GM19395 (cell line): ENCODE data around the gene ADAMTSL4.

Source experiments
- ATAC-seq: cut with Tn5 transposase; IDR thresholded peaks from one replicate; pipeline ENCODE4 v1.9.1; 2021; ENCODE audit warnings: mild to moderate bottlenecking, moderate library complexity; ENCODE audit not compliant: unreplicated experiment

ADAMTSL4 gene

DNA sequence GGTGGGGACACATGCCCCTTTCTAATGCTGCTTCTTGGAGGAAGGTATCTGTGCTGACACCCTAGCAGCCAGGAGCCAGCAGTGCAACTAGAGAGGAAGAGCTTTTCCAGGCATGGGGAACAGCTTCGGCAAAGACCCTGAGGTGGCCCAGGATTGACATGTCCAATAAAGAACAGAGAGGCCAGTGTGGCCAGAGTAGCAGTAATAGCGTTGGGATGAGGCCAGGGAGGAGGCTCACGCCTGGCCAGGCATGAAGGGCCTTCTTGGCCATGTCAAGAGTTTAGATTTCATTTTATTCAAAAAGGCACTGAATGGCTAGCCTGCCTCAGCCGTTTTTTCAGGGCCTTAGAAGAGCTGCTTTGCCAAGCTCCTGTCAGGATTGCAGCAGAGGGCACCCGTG, 16.3 kb upstream of the ADAMTSL4 start:
- ATAC-seq = no peak

GRCh38 chr1:150534002-150534401, 15.2 kb upstream of the ADAMTSL4 start:
- ATAC-seq = no peak

DNA sequence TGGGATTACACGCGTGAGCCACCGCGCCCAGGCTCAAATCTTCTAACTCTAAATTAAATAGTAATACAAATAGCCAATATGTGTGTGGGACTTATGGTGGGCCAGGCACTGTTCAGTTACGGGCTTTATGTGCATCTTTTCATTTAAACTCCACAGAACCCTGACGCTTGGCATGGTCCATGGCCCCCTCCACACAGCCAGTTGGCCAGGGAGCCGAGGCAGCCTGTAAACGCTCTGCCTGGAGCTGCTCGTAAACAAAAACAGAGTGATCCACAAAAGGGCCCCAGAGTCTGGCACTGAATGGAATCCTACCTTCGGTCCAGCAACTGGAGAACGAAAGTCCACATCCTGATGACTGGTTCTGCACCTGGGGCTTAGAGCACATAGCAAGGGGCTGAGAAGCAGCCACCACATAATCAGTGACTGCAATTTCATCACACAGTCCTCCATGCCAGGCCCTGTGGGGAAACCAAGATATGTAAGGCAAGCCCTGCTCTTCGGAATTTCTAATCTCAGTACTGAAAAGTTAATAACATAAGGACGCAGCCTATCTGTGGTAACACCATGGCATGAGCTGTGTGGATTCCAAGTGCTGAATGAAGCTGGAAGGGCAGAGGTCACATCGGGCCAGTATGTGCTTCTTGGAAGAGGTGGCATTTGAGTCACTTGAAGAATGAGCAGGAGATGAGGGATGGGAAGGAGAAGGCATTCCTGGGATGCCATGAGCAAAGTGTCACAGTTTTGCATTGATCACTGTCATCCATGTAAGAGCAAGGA, 13.5 kb upstream of the ADAMTSL4 start:
- ATAC-seq = no peak

- ATAC-seq = no peak
These were observed 12.1 kb upstream of the ADAMTSL4 start for GRCh38 chr1:150536836-150537731.

- no peak for ATAC-seq
These were observed 11.2 kb upstream of the ADAMTSL4 start for GRCh38 chr1:150537732-150538684.

DNA sequence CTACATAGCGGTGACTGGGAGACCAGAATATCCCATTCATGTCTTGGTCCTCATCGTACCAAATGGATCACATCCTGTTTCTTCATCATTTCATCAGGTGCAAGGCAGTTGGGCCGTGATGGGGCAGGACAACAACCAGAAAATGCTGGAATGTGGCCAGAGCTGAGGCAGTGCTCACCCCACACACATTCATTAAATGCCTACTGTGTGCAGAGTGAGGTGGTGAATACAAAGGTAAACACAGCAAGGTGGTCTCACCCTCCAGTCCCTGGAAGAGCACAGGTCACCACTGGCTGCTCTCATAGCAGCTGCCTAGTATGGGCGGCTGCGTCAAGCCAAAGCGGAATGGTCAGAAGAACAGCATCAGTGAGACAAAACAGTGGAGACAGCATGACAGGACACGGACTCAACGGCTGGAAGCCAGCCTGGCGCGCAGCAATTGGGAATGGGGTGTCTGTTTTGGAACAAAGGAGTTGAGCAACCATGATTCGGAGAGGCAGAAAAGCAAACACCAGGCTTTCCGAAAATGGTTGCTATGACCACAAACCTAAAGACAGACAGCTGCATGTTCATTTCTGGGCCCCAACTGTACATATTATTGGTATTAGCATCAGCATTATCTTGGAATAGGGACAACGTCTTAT, 5.6 kb upstream of the ADAMTSL4 start:
- no peak for ATAC-seq

GRCh38 chr1:150544204-150544603, 5.0 kb upstream of the ADAMTSL4 start:
- no peak for ATAC-seq

DNA sequence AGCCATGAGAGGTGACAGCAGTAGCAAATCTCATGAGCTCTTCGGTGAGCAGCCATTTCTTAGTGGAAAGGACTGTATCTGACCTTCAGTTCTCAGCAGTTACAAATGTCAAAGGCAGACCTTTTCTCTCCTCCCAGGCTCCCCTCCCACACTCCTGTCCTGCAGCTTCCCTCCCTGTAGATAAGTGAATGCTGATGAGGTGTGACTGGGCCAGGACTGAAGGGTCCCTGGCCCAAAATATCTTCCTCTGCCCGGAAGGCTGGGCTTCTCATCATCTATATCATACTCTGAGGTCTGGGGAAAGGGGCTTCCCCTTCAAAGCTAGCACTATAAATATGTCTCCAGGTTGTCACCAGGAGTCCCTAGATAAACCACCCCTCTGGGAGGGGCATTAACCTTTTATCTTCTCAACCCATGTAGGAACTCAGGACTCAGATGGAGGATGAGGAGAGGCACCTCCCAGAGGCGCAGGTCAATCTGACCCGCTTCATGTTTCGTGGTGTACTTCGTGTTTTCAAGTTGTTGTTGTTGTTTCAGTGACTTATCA, 3.6 kb upstream of the ADAMTSL4 start:
- ATAC-seq = no peak

DNA sequence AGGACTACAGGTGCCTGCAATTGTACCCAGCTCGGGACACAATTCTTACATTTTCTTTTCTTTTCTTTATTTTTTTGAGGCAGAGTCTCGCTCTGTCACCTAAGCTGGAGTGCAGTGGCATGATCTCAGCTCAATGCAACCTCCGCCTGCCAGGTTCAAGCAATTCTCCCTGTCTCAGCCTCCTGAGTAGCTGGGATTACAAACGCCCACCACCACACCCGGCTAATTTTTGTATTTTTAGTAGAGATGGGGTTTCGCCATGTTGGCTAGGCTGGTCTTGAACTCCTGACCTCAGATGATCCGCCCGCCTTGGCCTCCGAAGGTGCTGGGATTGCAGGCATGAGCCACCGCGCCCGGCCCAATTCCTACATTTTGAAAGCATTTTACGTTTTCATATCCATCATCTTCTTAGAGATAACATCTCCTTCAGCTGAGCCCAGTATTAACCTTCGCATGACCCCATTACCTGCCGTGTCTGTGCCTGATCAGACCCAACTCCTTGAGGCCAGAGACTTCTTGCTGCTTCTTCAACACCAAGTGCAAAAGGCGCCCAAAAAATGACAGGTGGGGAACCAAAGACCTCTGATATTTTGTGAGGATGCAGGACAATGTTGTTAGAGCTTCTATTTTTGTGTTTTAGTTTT, 2.8 kb upstream of the ADAMTSL4 start:
- ATAC-seq = no peak

DNA sequence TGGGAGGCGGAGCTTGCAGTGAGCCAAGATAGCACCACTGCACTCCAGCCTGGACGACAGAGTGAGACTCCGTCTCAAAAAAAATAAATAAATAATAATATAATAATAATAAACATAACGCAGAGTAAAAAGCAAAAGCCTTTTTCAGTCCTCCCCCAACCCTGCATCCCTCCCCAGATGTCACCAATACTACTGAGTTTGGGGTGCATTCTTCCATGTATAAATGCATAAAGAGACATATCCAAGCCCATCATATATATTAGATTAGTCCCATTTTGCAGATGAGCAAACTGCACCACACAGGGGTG, 930 bp upstream of the ADAMTSL4 start:
- ATAC-seq = no peak

GRCh38 chr1:150549496-150550221, 451 bp downstream of the ADAMTSL4 start:
- ATAC-seq = no peak

GRCh38 chr1:150550222-150551050, 1.2 kb downstream of the ADAMTSL4 start:
- ATAC-seq = no peak

GRCh38 chr1:150551051-150551783, 2.0 kb downstream of the ADAMTSL4 start:
- no peak for ATAC-seq

DNA sequence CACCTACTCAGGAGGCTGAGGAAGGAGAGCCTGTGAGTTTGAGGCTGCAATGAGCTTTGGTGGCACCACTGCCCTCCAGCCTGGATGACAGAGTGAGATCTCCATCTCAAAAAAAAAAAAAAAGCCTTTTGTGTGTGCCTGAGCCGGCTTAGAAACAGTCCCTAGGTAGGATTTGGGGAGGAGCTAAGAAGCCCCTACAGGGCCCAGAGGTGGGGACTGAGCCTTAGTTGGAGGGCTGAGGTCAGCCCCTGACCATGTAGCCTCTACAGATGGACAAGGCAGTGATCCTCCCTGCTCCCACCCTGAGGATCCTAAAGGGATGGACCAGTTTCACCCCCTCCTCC, 2.5 kb downstream of the ADAMTSL4 start:
- ATAC-seq = no peak

- ATAC-seq = no peak
These were observed 3.1 kb downstream of the ADAMTSL4 start for GRCh38 chr1:150552128-150552910.

DNA sequence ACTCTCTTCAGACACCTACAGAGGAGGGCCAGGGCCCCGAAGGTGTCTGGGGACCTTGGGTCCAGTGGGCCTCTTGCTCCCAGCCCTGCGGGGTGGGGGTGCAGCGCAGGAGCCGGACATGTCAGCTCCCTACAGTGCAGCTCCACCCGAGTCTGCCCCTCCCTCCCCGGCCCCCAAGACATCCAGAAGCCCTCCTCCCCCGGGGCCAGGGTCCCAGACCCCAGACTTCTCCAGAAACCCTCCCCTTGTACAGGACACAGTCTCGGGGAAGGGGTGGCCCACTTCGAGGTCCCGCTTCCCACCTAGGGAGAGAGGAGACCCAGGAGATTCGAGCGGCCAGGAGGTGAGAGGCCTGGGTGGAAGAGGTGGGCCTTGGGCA, 3.7 kb downstream of the ADAMTSL4 start:
- no peak for ATAC-seq
